ACHN (cell line): ENCODE measurements around the gene PRKCH.

Experiments
- DNase-seq: peaks from one replicate; pipeline ENCODE4 v3.0.0-alpha.2; 2015
- in situ Hi-C: cut with HindIII; loops from 2 replicates; pipeline ENCODE4 v1.10.0; 2017; ENCODE audit warnings: low sequenced_read_pairs, low pct_ligation_motif_present, low pct_unique_long_range_greater_than_20kb

The PRKCH gene

DNA sequence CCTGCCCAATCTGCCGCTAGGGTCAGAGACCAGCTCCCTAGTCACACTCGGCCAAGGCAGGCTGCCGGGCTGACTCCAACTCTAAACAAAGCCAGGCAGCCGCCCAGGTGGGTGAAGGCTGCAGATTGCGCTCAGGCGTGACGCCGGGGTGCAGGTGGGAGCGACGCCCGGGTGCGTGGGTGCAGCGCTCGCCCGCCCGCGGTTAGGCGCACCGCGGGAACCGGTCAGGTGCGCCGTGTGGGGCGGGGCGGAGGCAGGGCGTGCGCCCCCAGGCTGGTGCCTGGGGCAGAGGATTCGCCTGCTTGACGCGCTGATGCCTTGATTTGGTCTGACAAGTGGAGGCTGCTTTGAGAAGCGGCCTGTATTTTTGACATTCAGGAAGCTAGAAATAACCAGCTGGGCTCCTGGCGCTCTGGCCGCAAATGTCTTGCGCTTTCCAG, 247.2 kb downstream of the PRKCH start:
- DNase-seq, result no peak
- in situ Hi-C loops, result no loop called here

- DNase-seq, result no peak
- in situ Hi-C loops, result no loop called here
These were observed 247.9 kb downstream of the PRKCH start for GRCh38 chr14:61569308-61569707.

DNA sequence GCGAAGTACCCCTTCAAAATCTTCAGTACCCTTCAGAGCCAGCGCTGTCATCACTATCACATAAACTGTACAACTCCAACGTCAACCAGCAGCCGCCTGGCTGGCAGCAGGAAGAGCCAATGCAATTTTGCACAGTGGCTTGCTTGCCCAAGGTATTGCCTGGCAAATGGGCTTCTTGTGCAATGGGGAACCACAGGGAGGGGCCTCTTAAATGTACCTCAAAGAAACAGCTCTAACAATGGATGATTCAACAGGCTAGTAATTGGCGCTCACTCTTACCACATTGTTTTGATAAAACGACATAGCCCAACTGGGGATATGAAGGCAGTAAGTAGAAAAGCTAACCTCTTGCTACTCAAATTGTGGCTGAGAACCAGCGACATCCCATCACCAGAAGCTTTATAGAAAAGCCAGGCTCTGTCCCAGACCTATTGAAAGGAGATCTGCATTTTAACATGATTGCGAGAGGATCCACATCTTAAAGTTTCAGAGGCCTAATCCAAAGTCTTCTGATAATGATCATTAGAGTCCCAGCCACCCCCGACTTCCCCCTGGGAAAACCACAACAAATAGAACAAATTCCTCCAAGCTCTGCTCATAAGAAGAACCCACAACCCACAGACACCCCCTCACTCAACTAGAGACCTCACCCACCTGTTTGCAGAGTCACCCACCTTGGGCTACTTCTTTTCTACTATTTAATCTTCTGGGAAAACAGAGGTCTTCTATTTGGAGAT, 248.6 kb downstream of the PRKCH start:
- in situ Hi-C loops, result no loop called here
- no peak for DNase-seq

DNA sequence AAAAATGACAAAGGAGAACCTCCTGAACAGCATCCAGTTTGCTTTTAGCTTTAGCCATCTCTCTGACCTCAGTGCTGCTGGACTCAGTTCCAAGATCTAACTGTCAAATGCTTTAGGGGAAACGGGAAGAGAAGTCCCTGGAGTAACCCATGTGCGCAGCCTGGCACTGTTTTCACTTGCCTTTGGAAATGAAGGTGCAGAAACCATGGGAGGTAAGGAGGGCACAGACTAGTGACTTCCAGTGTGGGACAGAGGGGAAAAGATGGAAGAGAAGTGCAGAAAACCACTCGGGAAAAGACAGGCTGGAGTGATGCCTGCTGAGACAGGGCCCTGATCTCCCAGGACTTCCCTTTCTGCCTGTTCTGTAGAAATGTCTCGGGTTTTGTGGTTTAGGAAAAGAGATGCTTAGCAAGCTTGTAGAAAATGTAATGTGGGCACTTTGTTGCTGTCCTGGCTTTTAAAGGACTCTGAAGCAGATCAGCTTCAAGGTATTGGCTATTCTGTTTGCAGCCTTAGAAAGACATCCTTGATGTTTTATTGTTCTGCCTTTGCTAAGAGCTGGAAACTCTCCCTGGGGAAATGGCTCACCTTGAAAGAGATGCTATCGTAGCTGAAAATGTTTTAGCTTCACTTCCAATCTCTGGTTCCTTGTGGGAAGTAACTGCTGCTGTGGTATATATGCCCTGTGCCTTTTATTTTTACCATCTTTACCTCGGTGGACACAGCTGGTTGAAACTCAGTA, 249.3 kb downstream of the PRKCH start:
- no peak for DNase-seq
- in situ Hi-C loops, result no loop called here

- in situ Hi-C loops, result no loop called here
- DNase-seq, result no peak
These were observed 250.5 kb downstream of the PRKCH start for GRCh38 chr14:61571917-61572316.

DNA sequence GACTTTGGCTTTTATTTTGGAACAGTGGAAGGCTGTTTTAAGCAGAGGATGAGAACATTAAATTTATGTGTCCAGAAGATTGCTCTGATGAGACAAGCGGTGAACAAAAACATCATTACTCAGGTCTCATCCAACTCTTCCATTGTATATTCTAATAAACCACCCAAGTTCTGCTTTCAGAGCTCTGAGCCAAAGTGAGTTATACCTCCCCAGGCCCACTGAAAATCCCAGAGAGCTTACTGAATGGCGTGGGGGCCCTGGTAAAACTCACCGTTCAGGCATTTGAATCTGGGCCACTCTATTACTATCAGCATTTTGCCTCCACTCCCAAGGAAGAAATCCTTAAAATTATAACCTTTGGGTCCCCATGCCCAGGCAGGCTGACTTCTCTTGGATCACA, 251.9 kb downstream of the PRKCH start:
- in situ Hi-C loops, result no loop called here
- DNase-seq, result no peak

DNA sequence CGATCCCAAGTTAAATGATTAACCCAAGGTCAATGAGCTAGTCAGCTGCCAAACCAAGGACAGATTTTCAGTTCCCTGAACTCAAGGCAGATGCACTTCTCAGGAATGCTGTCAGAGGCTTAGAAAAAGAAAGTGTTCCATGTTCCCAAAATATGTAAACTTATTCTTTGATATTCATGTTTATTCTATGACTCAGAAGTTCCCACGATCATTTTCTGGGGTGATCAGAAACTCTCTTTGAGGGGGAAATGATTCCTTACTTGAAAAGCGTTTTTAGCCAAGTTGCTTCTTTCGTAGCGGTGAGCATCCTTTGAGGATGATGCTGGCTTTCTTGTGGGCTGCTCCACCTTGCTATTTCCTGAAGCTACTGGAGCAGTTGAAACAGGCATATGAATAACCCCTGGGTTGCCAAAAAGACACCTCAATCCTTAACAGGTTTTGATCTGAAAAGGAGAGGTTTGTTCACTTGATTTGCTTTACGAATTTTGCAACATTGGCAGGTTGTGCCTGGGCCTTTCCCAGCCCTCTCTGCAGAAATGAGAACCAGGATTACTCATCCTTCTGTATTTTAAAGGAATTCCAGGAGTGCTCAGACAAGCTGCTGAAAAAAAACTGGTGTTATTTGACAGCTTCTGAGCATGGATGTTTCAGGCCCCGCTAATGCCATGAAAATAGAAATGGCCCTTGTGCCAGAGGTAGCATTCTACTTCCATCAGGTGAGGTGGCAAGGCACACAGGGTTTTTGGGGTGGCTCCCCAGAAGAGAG, 252.6 kb downstream of the PRKCH start:
- DNase-seq, result peak; percentile 44

GRCh38 chr14:61574514-61574807, 253.1 kb downstream of the PRKCH start:
- in situ Hi-C loops, result no loop called here
- no peak for DNase-seq

More for the DNA sequence above, 252.6 kb downstream of the PRKCH start:
- in situ Hi-C loops, result no loop called here

DNA sequence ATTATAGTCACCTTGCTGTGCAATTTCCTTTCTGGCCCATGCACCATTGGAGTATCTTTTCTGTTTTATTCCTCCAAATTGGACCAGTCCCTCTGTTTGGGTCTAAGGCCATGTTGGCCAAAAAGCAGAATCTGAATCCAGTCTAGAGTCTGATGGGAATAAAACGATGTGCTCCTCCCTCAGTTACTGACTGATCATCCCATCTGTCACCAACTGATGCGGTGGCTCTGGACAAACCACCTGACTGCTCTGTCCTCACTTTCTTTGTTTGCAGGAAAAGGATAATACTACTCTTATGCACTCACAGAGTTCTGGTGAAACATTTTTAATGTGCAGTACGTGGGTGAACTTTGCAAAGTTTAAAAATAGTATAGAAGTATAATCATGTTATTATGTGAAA, 253.7 kb downstream of the PRKCH start:
- in situ Hi-C loops, result no loop called here
- DNase-seq, result no peak

DNA sequence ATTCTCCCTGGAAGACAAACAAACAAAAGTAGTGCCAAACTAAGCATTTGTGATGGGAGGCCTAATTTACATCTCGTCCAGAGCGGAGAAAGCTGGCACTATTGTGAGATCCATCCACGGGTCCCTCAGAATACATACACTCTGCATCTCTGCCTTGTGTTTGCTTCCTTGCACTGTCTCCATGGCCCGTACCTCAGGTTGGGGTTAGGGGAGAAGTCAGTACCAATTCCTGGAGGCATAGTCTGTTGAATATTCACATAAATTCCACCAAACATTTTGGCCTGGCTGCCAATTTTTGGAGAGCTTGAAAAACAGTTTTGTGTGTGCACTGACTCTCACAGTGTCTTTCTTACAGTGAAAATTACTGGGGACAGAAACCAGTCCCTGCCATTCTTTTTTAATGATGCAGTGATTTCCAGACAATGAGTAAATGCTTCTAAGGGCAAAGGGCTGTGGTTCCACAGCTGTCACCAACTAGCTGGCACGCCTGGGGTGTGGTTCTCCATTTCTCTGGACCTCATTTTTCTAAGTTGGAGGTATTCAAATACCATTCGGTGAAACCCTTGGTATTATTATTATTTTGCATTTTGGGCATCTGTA, 254.3 kb downstream of the PRKCH start:
- in situ Hi-C loops, result no loop called here
- DNase-seq, result no peak

GRCh38 chr14:61577506-61577931, 256.1 kb downstream of the PRKCH start:
- DNase-seq, result no peak

DNA sequence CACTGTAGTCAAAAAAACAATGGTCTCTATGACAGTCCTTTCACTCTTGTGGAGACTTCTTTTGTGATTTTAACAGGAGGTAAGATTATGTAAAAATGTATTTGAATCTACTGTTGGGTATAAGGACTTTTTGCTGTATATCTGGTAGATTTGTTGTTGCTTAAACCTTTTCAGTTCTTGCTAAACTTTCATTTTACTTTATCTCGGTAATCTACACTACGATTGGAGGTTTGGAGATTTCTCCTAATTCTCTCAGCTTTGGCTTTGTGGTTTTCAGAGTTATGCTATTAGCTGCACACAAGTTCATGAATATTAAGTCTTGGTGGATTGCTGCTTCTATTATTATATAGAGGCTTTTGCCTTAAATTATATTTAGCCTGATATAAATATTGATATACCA, 257.4 kb downstream of the PRKCH start:
- no peak for DNase-seq
- in situ Hi-C loops, result no loop called here

More at GRCh38 chr14:61577506-61577931, 256.1 kb downstream of the PRKCH start:
- in situ Hi-C loops, result no loop called here

DNA sequence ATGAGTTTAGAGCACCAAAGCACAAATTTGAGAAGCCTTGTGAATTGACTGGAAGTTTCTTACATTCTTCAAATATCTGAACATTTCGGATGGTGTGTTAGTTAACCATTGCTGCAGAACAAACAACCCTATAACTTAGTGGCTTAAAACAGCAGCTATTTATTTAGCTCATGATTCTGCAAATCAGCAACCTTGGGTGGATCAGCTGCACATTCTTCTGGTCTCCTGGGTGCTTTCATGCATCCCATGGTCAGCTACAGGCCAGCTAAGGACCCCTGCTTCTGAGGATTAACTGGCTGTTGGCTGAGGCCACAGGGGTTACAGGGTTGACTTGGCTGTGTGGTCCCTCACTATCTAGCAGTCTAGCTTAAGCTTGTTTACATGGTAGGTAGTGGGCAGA, 260.0 kb downstream of the PRKCH start:
- no peak for DNase-seq
- in situ Hi-C loops, result no loop called here

DNA sequence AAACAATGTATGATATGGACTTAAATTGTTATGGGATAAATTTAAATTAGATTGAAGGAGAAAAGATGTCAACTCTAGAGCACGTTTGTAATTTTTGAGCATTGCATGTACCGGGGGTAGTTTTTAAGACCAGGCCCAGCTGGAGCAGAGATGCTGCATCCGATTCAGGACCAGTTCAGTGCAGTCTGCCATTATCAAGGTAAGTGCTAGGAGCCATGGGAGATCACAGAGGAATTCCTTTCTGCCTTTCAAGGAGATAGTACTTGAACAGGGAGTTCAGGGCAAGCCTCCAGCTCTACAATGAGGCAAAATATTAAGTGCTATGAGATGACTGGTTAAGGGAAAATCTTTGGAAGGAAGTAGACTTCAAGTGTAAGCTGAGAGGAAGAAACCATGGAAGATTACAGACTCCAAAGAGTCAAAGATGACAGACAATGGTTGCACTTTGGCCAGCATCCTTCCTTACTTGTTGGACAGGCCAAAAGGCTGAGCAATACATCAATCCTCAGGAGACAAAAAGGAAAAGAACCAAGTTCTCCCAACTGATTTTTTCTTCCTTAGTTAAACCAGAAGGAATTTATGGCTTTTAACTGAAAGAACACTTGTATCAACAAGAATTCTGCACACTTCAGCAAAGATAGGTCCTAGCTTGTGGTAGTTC, 260.7 kb downstream of the PRKCH start:
- no peak for DNase-seq
- in situ Hi-C loops, result no loop called here

GRCh38 chr14:61582815-61583214, 261.4 kb downstream of the PRKCH start:
- in situ Hi-C loops, result no loop called here
- no peak for DNase-seq

GRCh38 chr14:61584331-61584741, 263.0 kb downstream of the PRKCH start:
- in situ Hi-C loops, result no loop called here
- DNase-seq, result no peak

DNA sequence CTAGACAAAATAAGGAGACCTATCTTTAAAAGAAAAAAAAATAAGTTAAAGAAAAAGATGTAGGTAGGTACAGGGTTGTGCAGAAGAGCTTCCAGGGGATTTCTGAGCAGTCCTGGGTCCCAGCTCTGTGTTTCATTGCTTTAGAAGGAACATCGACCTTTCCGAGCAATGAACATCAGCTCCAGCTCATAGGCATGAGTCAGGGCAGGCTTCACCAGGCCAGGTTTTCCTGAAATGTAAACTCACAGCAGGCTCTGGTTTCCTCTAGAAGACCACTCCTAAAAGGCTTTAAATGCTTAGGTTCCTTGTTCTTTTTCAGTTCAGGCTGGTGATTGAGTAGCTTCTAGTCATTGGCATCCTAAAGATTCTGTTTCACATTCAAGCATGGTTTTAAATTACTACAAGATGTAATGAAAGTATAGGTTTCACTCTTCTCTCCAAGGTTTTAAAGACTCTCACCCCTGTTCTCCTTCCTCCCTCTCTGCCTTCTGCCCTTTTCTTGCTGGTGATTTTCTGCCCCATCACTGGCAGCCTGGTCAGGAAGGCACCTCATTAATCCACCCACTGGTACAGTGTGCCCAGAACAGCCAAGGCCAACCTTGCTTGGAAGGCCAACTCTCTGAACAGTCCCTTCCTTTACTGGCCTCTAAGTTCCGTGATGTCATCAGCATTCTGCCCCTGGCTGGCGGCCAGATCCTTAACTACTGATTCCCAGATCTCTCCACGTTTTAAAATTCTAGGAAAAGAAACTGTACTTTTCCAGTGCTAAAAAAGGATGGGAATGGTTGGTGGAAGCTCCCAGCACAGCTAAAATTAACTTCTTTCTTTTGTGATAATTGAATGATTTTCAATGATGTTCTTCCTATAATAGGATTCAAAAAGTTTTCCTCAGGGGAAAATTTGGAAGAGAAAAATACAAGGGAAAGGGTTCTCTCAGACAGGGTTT, 264.5 kb downstream of the PRKCH start:
- in situ Hi-C loops, result no loop called here
- no peak for DNase-seq
